Ovary (tissue), 9 donors: ENCODE results near the gene SEC24D. TPM values are rescaled to one million over a fixed set of nuclear protein-coding genes. Genes with fewer than 3 reads are reported as not detected.

Experiments
- DNase-seq, 5 donors: peaks; one replicate each; pipeline ENCODE4 v3.0.0-alpha.2; 2019 to 2020
- H3K27ac ChIP-seq, 2 donors: fragments of 200-600 bp; one replicate each; pipeline versions ENCODE4 v1.5.1 to v1.8.0; 2019 to 2022
- H3K27me3 ChIP-seq: fragments of 200-600 bp; one replicate; pipeline ENCODE4 v1.8.0; 2022
- H3K36me3 ChIP-seq: fragments of 200-600 bp; sonication (generic); one replicate; pipeline ENCODE4 v1.5.1; 2019
- H3K4me1 ChIP-seq: one replicate; pipeline ENCODE4 v1.8.1; 2013; ENCODE audit warnings: mild to moderate bottlenecking, moderate library complexity; ENCODE audit not compliant: insufficient read depth
- H3K4me3 ChIP-seq: fragments of 200-600 bp; sonication (generic); one replicate; pipeline ENCODE4 v1.5.1; 2017
- H3K9me3 ChIP-seq, 2 donors: fragments of 200-600 bp in 1 of 2; sonication (generic) in 1 of 2; one replicate each; pipeline versions ENCODE4 v1.5.1 to v1.8.1; 2013 to 2019; ENCODE audit warnings: mild to moderate bottlenecking in 1 of 2, moderate library complexity in 1 of 2
- EP300 ChIP-seq: sonication (generic); formaldehyde crosslinking; IDR thresholded peaks from one replicate; pipeline ENCODE4 v1.6.1; 2017; ENCODE audit warnings: antibody characterized with exemption
- POLR2A ChIP-seq: fragments of 450-650 bp; IDR thresholded peaks from one replicate; pipeline ENCODE4 v1.6.1; 2017; ENCODE audit warnings: antibody characterized with exemption, mild to moderate bottlenecking, moderate library complexity
- WGBS, 3 donors: extraction: QIAGEN DNeasy Blood & Tissue Kit in 1 of 3; methylation state at CpG; one replicate each; pipeline versions ENCODE4 v1.1.5 to v1.1.7; 2013 to 2017; 5-methylcytosine and 5-hydroxymethylcytosine counted together
- intact Hi-C, 4 donors: fragments of 100-400 bp; cut with DNase I; formaldehyde crosslinking; loops; one replicate each; pipeline versions ENCODE4 v1.11.0 to v1.15.1; 2022 to 2023
- polyA plus RNA-seq, 2 donors: library from polyadenylated mRNA; stranded (reverse); fragments of 200-250 nt in 1 of 2; fragments of 350-450 nt in 1 of 2; fragmentation: Illumina TruSeq in 1 of 2; extraction: RNeasy Lipid Tissue Mini Kit (QIAGEN cat#74804) in 1 of 2; gene quantifications; one replicate each; pipeline ENCODE4 v1.2.3, GENCODE V29; 2013 to 2014
- total RNA-seq, 7 donors: library from RNA; depleted of rRNA in 2 of 7; stranded (reverse); fragments of >200 nt in 2 of 7; fragmentation: NEBNext Ultra II Directional in 3 of 7; extraction: Animal tissue kit (Norgen Biotek cat#: 25700) in 3 of 7; gene quantifications; one replicate each; pipeline versions ENCODE4 v1.1.0 to v1.2.4, GENCODE V29; 2016 to 2023
- TF ChIP-seq, protein P1 (sequence below), 3 donors: fragments of 450-650 bp in 2 of 3; fragments of 200-600 bp in 1 of 3; IDR thresholded peaks; one replicate each; pipeline versions ENCODE4 v1.5.1 to v1.8.0; 2016 to 2022; ENCODE audit warnings: antibody characterized with exemption in 3 of 3, mild to moderate bottlenecking in 1 of 3
- donor health status: DM: no; HTN: no; CAD: no; lungs with moderate emphysema.
- donor health status: DM: no; HTN: no; CAD: no.
- donor health status: Bipolar disorder and iron deficiency.
- donor health status: DM: yes; HTN: yes; CAD: no.
- donor health status: DM: no; HTN: no; CAD: no.
- donor health status: DM: yes; HTN: yes; CAD: no.

The SEC24D gene
- total and polyA plus RNA-seq, 9 donors: 15.4 to 53.0 (median 39.0) TPM

DNA sequence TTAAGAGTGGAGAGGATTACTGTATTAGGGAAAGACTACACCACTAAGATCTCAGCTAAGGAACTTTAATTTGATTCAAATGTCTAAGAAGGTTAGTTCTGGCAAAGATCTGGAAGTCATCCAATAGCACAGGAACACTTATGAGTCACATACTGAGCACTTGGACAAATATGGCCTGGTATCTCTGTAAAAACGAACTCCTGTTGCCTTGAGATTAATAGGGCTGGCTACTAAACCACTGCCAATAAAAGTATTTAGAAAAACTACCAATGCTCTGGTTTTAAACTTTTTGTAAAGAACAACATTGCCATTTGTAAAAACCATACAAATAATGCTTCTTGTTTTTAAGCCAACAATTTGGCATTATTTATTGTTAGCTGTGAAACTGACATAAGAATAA, 70.5 kb downstream of the SEC24D start:
- peak overlapping the region in 1 of 2 donors; percentile 63 for H3K27ac ChIP-seq
- no peaks in the 10 kb centered on the region for H3K36me3 ChIP-seq
- no peak for DNase-seq
- peaks cover 12% of the 10 kb centered on the region for H3K4me1 ChIP-seq
- intact Hi-C loops: no loop called here
- no peak overlapping the region for H3K4me3 ChIP-seq
- 1 to 2% (median 2%) methylated on average over 1 of the region's 1 CpG for WGBS, 3 donors
- H3K27me3 ChIP-seq: no peaks in the 10 kb centered on the region
- no peaks in the 10 kb centered on the region for H3K9me3 ChIP-seq
- TF ChIP-seq EP300 (no peak), POLR2A (no peak)
- TF ChIP-seq, protein P1, sequence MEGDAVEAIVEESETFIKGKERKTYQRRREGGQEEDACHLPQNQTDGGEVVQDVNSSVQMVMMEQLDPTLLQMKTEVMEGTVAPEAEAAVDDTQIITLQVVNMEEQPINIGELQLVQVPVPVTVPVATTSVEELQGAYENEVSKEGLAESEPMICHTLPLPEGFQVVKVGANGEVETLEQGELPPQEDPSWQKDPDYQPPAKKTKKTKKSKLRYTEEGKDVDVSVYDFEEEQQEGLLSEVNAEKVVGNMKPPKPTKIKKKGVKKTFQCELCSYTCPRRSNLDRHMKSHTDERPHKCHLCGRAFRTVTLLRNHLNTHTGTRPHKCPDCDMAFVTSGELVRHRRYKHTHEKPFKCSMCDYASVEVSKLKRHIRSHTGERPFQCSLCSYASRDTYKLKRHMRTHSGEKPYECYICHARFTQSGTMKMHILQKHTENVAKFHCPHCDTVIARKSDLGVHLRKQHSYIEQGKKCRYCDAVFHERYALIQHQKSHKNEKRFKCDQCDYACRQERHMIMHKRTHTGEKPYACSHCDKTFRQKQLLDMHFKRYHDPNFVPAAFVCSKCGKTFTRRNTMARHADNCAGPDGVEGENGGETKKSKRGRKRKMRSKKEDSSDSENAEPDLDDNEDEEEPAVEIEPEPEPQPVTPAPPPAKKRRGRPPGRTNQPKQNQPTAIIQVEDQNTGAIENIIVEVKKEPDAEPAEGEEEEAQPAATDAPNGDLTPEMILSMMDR (IDR thresholded peaks at IDR 0.05): no peak

DNA sequence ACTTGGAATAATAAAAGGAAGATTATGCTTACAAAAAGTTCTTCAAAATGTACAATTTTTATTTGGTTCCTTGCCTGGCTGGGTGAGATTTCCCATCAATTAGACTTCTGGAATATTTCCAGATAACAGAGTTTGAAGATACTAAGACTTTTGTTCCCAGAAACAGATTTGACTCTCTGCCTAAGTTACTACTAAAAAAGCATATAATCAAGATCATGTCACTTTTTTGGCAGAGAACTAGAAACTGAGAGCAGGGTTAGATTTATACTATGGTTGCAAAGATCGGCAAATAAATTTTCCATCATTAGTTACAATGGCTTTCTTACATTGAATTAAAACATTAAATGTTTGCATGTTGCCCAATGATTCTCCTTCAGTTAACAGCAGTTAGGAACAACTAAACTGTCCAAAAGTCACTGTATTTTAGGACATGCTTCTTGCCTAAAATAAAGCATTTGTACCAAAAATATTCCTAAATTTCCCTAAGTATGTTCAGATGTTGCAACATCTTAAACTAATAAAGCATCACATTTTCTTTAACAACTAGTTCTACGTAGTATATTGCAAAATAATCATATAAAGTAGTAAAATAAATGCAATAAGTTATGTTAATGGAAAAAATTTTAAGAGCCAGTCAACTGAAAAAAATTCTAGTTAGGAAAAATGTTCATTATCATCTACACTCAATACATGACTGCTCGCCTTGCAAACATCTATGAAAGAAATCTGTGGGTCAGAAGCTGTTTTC, 73.0 kb downstream of the SEC24D start:
- intact Hi-C loops: no loop called here
- peak overlapping the region in 1 of 2 donors; percentile 63 for H3K27ac ChIP-seq
- no peak for DNase-seq
- no peaks in the 10 kb centered on the region for H3K27me3 ChIP-seq
- no peaks in the 10 kb centered on the region for H3K9me3 ChIP-seq
- H3K4me3 ChIP-seq: no peak overlapping the region
- TF ChIP-seq, protein P1 (IDR thresholded peaks at IDR 0.05): no peak
- TF ChIP-seq EP300 (no peak), POLR2A (no peak)
- WGBS, 3 donors: 36 to 47% (median 38%) methylated on average over 3 of the region's 3 CpGs
- no peaks in the 10 kb centered on the region for H3K36me3 ChIP-seq
- peaks cover 17% of the 10 kb centered on the region for H3K4me1 ChIP-seq

DNA sequence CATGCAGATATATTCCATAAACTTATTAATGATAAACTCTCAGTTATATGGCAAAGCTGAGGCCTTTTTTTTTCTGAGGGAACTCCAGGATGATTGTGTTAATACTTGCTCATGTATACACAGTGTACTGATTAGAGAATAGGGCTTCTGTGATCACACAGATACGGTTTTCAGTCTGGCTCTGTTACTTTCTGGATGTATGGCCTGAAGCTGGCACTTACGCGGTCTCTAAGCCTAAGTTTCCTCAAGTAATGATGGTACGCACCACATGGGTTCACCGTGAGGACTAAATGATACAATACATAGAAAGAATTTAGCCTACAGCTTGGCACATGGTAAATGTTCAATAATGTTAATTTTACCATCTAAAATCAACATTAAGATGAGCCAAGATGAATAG, 73.8 kb downstream of the SEC24D start:
- intact Hi-C loops: no loop called here
- 75 to 82% (median 77%) methylated on average over 5 of the region's 5 CpGs for WGBS, 3 donors
- Histone ChIP-seq H3K27me3 (no peaks in the 10 kb centered on the region), H3K4me3 (no peak overlapping the region), H3K36me3 (no peaks in the 10 kb centered on the region), H3K4me1 (peaks cover 17% of the 10 kb centered on the region), H3K27ac (peak overlapping the region in 1 of 2 donors; percentile 63), H3K9me3 (no peaks in the 10 kb centered on the region)
- no peak for DNase-seq
- TF ChIP-seq EP300 (no peak), POLR2A (no peak)
- TF ChIP-seq, protein P1 (IDR thresholded peaks at IDR 0.05): no peak

DNA sequence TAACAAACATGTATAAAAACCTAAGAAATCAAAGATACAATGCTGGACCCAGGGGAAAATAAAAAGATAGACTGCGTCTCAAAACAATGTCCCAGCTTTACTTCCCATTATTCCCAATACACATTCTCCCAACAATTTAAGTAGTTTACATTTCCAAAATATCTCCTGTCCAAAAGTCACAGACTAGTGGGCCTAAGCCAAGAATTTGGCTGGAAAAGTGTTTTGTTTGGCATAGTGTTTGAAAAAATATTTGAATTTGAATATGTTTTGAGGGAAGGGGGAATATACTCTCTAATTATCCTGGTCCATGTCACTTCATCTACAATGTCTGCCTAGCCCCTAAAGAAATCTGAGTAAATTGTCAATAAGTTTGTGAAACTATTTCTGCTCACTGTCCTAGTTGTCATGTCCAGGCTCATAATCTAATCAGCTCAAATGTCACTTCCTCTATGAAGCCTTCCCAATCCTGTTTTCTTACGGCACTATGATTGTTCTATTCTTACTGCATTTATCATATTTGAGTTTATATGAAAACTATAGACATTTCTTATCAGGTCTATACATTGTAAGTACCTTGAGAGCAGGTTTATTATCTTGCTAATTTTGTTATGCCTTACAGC, 74.4 kb downstream of the SEC24D start:
- H3K27ac ChIP-seq: peak overlapping the region; percentile 13 to 63
- peaks cover 16% of the 10 kb centered on the region for H3K4me1 ChIP-seq
- no peak for TF ChIP-seq EP300
- TF ChIP-seq, protein P1 (IDR thresholded peaks at IDR 0.05): no peak
- no peak for TF ChIP-seq POLR2A
- no peak for DNase-seq
- no peaks in the 10 kb centered on the region for H3K27me3 ChIP-seq
- H3K36me3 ChIP-seq: no peaks in the 10 kb centered on the region
- 21 to 37% (median 23%) methylated on average over 2 of the region's 2 CpGs for WGBS, 3 donors
- intact Hi-C loops: no loop called here
- no peaks in the 10 kb centered on the region for H3K9me3 ChIP-seq
- H3K4me3 ChIP-seq: no peak overlapping the region
